GM12878 (cell line): ENCODE data around the gene GPR173. TPM values are rescaled to one million over a fixed set of nuclear protein-coding genes. Genes with fewer than 3 reads are reported as not detected.

ENCODE experiments used
- polyA plus RNA-seq, 11 experiments: library from polyadenylated mRNA; depleted of rRNA in 4 of 11; unstranded in 6 of 11; stranded (reverse) in 5 of 11; fragments of >200 nt; fragmentation: Nextera tagmentation in 4 of 11; fragmentation: Illumina TruSeq in 1 of 11; extraction: Ambion mirVana in 4 of 11; extraction: Trizol in 1 of 11; gene quantifications; 1 replicate in 1 of 11; 2 replicates in 10 of 11; pipeline versions ENCODE4 v1.2.1 to v1.2.3, GENCODE V29; 2011 to 2016; ENCODE audit warnings: inconsistent platforms in 2 of 11, missing spikeins in 2 of 11, low read depth in 1 of 11
- small RNA-seq: library from RNA; depleted of rRNA; stranded (forward); fragments of <200 nt; gene quantifications from one replicate; pipeline ENCODE3, GENCODE V24; 2014
- total RNA-seq, 4 experiments: library from RNA; depleted of rRNA in 3 of 4; stranded (reverse); fragments of >200 nt in 3 of 4; fragmentation: Illumina TruSeq in 1 of 4; extraction: Trizol in 1 of 4; gene quantifications; 2 replicates each; pipeline versions ENCODE4 v1.2.1 to v1.2.3, GENCODE V29; 2013 to 2021

Gene GPR173
- total and polyA plus RNA-seq, 10 of the 15 experiments (the other 5 are each of a cell fraction or from before 2014, with no cell fraction given): 0.04 to 0.24 (median 0.12) TPM; not detected in 4

Small RNA genes within 50 kb of the gene (small RNA-seq; reads per million reads assigned to genes)
- gene AL591212.2: not detected

Other genes starting within 250 kb of the GPR173 start
Only the 7 nearest of the 8 such genes appear.
- not detected in 2 replicates for gene XAGE3, start 180.7 kb upstream of the GPR173 start, total RNA-seq (2014; rRNA removed)
- not detected in 2 replicates for gene XAGE3, start 180.7 kb upstream of the GPR173 start, total RNA-seq (2014; rRNA removed; fragmentation: Illumina TruSeq; extraction: Trizol)
- gene XAGE3, start 180.7 kb upstream of the GPR173 start, total RNA-seq (2021): not detected in 2 replicates
- not detected in 2 replicates for gene XAGE3, start 180.7 kb upstream of the GPR173 start, polyA plus RNA-seq (2011; rRNA removed)
- gene XAGE3, start 180.7 kb upstream of the GPR173 start, polyA plus RNA-seq (2014; fragmentation: Illumina TruSeq; extraction: Trizol): not detected in 2 replicates
- not detected for gene XAGE3, start 180.7 kb upstream of the GPR173 start, polyA plus RNA-seq (2014; fragmentation: Nextera tagmentation; extraction: Ambion mirVana)
- gene XAGE3, start 180.7 kb upstream of the GPR173 start, polyA plus RNA-seq (2014; rRNA removed): not detected in 2 replicates
- not detected for gene XAGE3, start 180.7 kb upstream of the GPR173 start, polyA plus RNA-seq (2016; fragmentation: Nextera tagmentation; extraction: Ambion mirVana)
- gene FAM156B, start 151.5 kb upstream of the GPR173 start, total RNA-seq (2014; rRNA removed): 21.1 and 25.5 TPM in 2 replicates
- gene FAM156B, start 151.5 kb upstream of the GPR173 start, total RNA-seq (2014; rRNA removed; fragmentation: Illumina TruSeq; extraction: Trizol): 10.5 and 13.8 TPM in 2 replicates
- 15.8 and 17.0 TPM in 2 replicates for gene FAM156B, start 151.5 kb upstream of the GPR173 start, total RNA-seq (2021)
- gene FAM156B, start 151.5 kb upstream of the GPR173 start, polyA plus RNA-seq (2011; rRNA removed): 12.1 and 23.1 TPM in 2 replicates
- 10.4 and 19.8 TPM in 2 replicates for gene FAM156B, start 151.5 kb upstream of the GPR173 start, polyA plus RNA-seq (2014; fragmentation: Illumina TruSeq; extraction: Trizol)
- gene FAM156B, start 151.5 kb upstream of the GPR173 start, polyA plus RNA-seq (2014; fragmentation: Nextera tagmentation; extraction: Ambion mirVana): 1 to 10 TPM in 1 of 2 experiments, under 1 TPM in 1; 0.53 to 2.4 TPM
- gene FAM156B, start 151.5 kb upstream of the GPR173 start, polyA plus RNA-seq (2014; rRNA removed): 27.9 and 33.0 TPM in 2 replicates
- gene FAM156B, start 151.5 kb upstream of the GPR173 start, polyA plus RNA-seq (2016; fragmentation: Nextera tagmentation; extraction: Ambion mirVana): 10 to 100 TPM; 12.9 to 16.6 TPM
- 12.9 and 14.5 TPM in 2 replicates for gene FAM156A, start 90.3 kb upstream of the GPR173 start, total RNA-seq (2014; rRNA removed)
- gene FAM156A, start 90.3 kb upstream of the GPR173 start, total RNA-seq (2014; rRNA removed; fragmentation: Illumina TruSeq; extraction: Trizol): 10.2 and 11.9 TPM in 2 replicates
- gene FAM156A, start 90.3 kb upstream of the GPR173 start, total RNA-seq (2021): 13.9 and 16.0 TPM in 2 replicates
- gene FAM156A, start 90.3 kb upstream of the GPR173 start, polyA plus RNA-seq (2011; rRNA removed): 19.3 and 24.2 TPM in 2 replicates
- 14.6 and 16.7 TPM in 2 replicates for gene FAM156A, start 90.3 kb upstream of the GPR173 start, polyA plus RNA-seq (2014; fragmentation: Illumina TruSeq; extraction: Trizol)
- 1 to 10 TPM; 2.9 to 5.1 TPM for gene FAM156A, start 90.3 kb upstream of the GPR173 start, polyA plus RNA-seq (2014; fragmentation: Nextera tagmentation; extraction: Ambion mirVana)
- 21.6 and 25.2 TPM in 2 replicates for gene FAM156A, start 90.3 kb upstream of the GPR173 start, polyA plus RNA-seq (2014; rRNA removed)
- gene FAM156A, start 90.3 kb upstream of the GPR173 start, polyA plus RNA-seq (2016; fragmentation: Nextera tagmentation; extraction: Ambion mirVana): 10 to 100 TPM; 19.1 to 25.0 TPM
- gene TSPYL2, start 33.6 kb downstream of the GPR173 start, total RNA-seq (2014; rRNA removed): 12.8 and 13.4 TPM in 2 replicates
- gene TSPYL2, start 33.6 kb downstream of the GPR173 start, total RNA-seq (2014; rRNA removed; fragmentation: Illumina TruSeq; extraction: Trizol): 12.3 and 12.9 TPM in 2 replicates
- 16.0 and 16.1 TPM in 2 replicates for gene TSPYL2, start 33.6 kb downstream of the GPR173 start, total RNA-seq (2021)
- 19.9 and 20.1 TPM in 2 replicates for gene TSPYL2, start 33.6 kb downstream of the GPR173 start, polyA plus RNA-seq (2011; rRNA removed)
- 24.6 and 29.5 TPM in 2 replicates for gene TSPYL2, start 33.6 kb downstream of the GPR173 start, polyA plus RNA-seq (2014; fragmentation: Illumina TruSeq; extraction: Trizol)
- gene TSPYL2, start 33.6 kb downstream of the GPR173 start, polyA plus RNA-seq (2014; fragmentation: Nextera tagmentation; extraction: Ambion mirVana): 1 to 10 TPM in 1 of 2 experiments, under 1 TPM in 1; 0.53 to 1.8 TPM
- gene TSPYL2, start 33.6 kb downstream of the GPR173 start, polyA plus RNA-seq (2014; rRNA removed): 19.7 and 20.0 TPM in 2 replicates
- 10 to 100 TPM; 13.3 to 15.6 TPM for gene TSPYL2, start 33.6 kb downstream of the GPR173 start, polyA plus RNA-seq (2016; fragmentation: Nextera tagmentation; extraction: Ambion mirVana)
- 7.0 and 8.6 TPM in 2 replicates for gene KANTR, start 45.4 kb downstream of the GPR173 start, total RNA-seq (2014; rRNA removed)
- gene KANTR, start 45.4 kb downstream of the GPR173 start, total RNA-seq (2014; rRNA removed; fragmentation: Illumina TruSeq; extraction: Trizol): 8.5 and 9.8 TPM in 2 replicates
- gene KANTR, start 45.4 kb downstream of the GPR173 start, total RNA-seq (2021): 5.3 and 6.0 TPM in 2 replicates
- gene KANTR, start 45.4 kb downstream of the GPR173 start, polyA plus RNA-seq (2011; rRNA removed): 14.8 and 21.1 TPM in 2 replicates
- 6.0 and 7.5 TPM in 2 replicates for gene KANTR, start 45.4 kb downstream of the GPR173 start, polyA plus RNA-seq (2014; fragmentation: Illumina TruSeq; extraction: Trizol)
- 1 to 10 TPM in 1 of 2 experiments, under 1 TPM in 1; 1.00 to 1.1 TPM for gene KANTR, start 45.4 kb downstream of the GPR173 start, polyA plus RNA-seq (2014; fragmentation: Nextera tagmentation; extraction: Ambion mirVana)
- gene KANTR, start 45.4 kb downstream of the GPR173 start, polyA plus RNA-seq (2014; rRNA removed): 5.1 and 5.4 TPM in 2 replicates
- gene KANTR, start 45.4 kb downstream of the GPR173 start, polyA plus RNA-seq (2016; fragmentation: Nextera tagmentation; extraction: Ambion mirVana): 1 to 10 TPM; 4.5 to 4.6 TPM
- 48.0 and 59.2 TPM in 2 replicates for gene KDM5C, start 176.4 kb downstream of the GPR173 start, total RNA-seq (2014; rRNA removed)
- 35.7 and 42.1 TPM in 2 replicates for gene KDM5C, start 176.4 kb downstream of the GPR173 start, total RNA-seq (2014; rRNA removed; fragmentation: Illumina TruSeq; extraction: Trizol)
- 99.4 and 110 TPM in 2 replicates for gene KDM5C, start 176.4 kb downstream of the GPR173 start, total RNA-seq (2021)
- gene KDM5C, start 176.4 kb downstream of the GPR173 start, polyA plus RNA-seq (2011; rRNA removed): 40.2 and 88.5 TPM in 2 replicates
- gene KDM5C, start 176.4 kb downstream of the GPR173 start, polyA plus RNA-seq (2014; fragmentation: Illumina TruSeq; extraction: Trizol): 45.1 and 51.0 TPM in 2 replicates
- gene KDM5C, start 176.4 kb downstream of the GPR173 start, polyA plus RNA-seq (2014; fragmentation: Nextera tagmentation; extraction: Ambion mirVana): 1 to 10 TPM; 1.5 TPM
- gene KDM5C, start 176.4 kb downstream of the GPR173 start, polyA plus RNA-seq (2014; rRNA removed): 58.5 and 64.7 TPM in 2 replicates
- gene KDM5C, start 176.4 kb downstream of the GPR173 start, polyA plus RNA-seq (2016; fragmentation: Nextera tagmentation; extraction: Ambion mirVana): 10 to 100 TPM; 49.0 to 54.9 TPM
- not detected in 2 replicates for gene IQSEC2, start 232.8 kb downstream of the GPR173 start, total RNA-seq (2014; rRNA removed)
- gene IQSEC2, start 232.8 kb downstream of the GPR173 start, total RNA-seq (2014; rRNA removed; fragmentation: Illumina TruSeq; extraction: Trizol): not detected in 2 replicates
- gene IQSEC2, start 232.8 kb downstream of the GPR173 start, total RNA-seq (2021): 0.08 and 0.23 TPM in 2 replicates
- gene IQSEC2, start 232.8 kb downstream of the GPR173 start, polyA plus RNA-seq (2011; rRNA removed): 0.04 TPM in 1 of 2 replicates, not detected in the other
- gene IQSEC2, start 232.8 kb downstream of the GPR173 start, polyA plus RNA-seq (2014; fragmentation: Illumina TruSeq; extraction: Trizol): 0.07 TPM in 1 of 2 replicates, not detected in the other
- under 1 TPM; 0.04 to 0.11 TPM for gene IQSEC2, start 232.8 kb downstream of the GPR173 start, polyA plus RNA-seq (2014; fragmentation: Nextera tagmentation; extraction: Ambion mirVana)
- gene IQSEC2, start 232.8 kb downstream of the GPR173 start, polyA plus RNA-seq (2014; rRNA removed): 0.01 and 0.22 TPM in 2 replicates
- under 1 TPM in 1 of 2 experiments, not detected in 1; 0.04 TPM for gene IQSEC2, start 232.8 kb downstream of the GPR173 start, polyA plus RNA-seq (2016; fragmentation: Nextera tagmentation; extraction: Ambion mirVana)